Kidney epithelial cell (primary cell): ENCODE data around the gene ITM2B. TPM values are rescaled to one million over a fixed set of nuclear protein-coding genes. Genes with fewer than 3 reads are reported as not detected.
"Not testable (repeated sequence)": the region's sequence is repeated elsewhere in the genome, so short reads cannot be mapped to it uniquely, and the experiment has no call there.

Experiments used
- DNase-seq: peaks from one replicate; pipeline ENCODE4 v3.0.0-alpha.2; 2010; ENCODE audit warnings: low read depth
- H3K27me3 ChIP-seq: 2 replicates; pipeline ENCODE4 v1.6.0; 2011; ENCODE audit warnings: low read length; ENCODE audit not compliant: control insufficient read depth, insufficient read depth
- H3K36me3 ChIP-seq: 2 replicates; pipeline ENCODE4 v1.5.1; 2011; ENCODE audit warnings: low read length; ENCODE audit not compliant: control insufficient read depth, insufficient read depth
- H3K4me3 ChIP-seq: 2 replicates; pipeline ENCODE4 v1.5.1; 2011; ENCODE audit warnings: low read depth, mild to moderate bottlenecking, control low read depth, low read length
- CTCF ChIP-seq: IDR thresholded peaks from 2 replicates; pipeline ENCODE4 v1.5.1; 2011; ENCODE audit warnings: mild to moderate bottlenecking, moderate library complexity, low read length, control low read depth, inconsistent platforms; ENCODE audit not compliant: insufficient read depth, poor library complexity, severe bottlenecking
- total RNA-seq: library from RNA; depleted of rRNA; stranded (reverse); fragments of >200 nt; gene quantifications from 2 replicates; pipeline ENCODE4 v1.2.3, GENCODE V29; 2015

Gene ITM2B
- total RNA-seq, 1 donor from 2014 or later = 246 TPM

- Histone ChIP-seq H3K36me3 (no peaks in the 10 kb centered on the region), H3K27me3 (no peaks in the 10 kb centered on the region), H3K4me3 (no peak overlapping the region)
- no peak for DNase-seq
- TF ChIP-seq CTCF = no peak
Observed at GRCh38 chr13:48189171-48189570, 43.8 kb upstream of the ITM2B start.

- H3K27me3 ChIP-seq = no peaks in the 10 kb centered on the region
- no peak overlapping the region for H3K4me3 ChIP-seq
- H3K36me3 ChIP-seq = no peaks in the 10 kb centered on the region
- TF ChIP-seq CTCF = no peak
- DNase-seq = no peak
Observed at GRCh38 chr13:48192411-48192935, 40.5 kb upstream of the ITM2B start.

DNA sequence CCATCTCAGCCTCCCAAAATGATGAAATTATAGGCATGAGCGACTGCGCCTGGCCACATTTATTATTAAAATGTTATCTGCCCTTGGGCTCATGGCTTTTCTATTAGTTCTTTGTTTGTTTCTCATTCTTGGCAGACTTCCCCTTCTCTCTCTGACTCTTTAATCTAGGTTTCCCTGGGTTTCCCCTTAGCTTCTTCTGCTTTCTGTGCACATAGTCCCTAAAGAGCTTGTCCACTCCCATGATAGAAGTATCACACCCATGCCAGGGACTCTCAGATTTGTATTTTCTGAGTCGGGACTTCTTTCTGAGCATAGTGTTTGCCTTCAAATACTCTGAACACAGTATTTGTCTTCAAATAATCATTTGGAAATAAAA is 38.6 kb upstream of the ITM2B start:
- H3K4me3 ChIP-seq = no peak overlapping the region
- H3K36me3 ChIP-seq = no peaks in the 10 kb centered on the region
- no peaks in the 10 kb centered on the region for H3K27me3 ChIP-seq
- TF ChIP-seq CTCF = no peak
- DNase-seq = no peak

DNA sequence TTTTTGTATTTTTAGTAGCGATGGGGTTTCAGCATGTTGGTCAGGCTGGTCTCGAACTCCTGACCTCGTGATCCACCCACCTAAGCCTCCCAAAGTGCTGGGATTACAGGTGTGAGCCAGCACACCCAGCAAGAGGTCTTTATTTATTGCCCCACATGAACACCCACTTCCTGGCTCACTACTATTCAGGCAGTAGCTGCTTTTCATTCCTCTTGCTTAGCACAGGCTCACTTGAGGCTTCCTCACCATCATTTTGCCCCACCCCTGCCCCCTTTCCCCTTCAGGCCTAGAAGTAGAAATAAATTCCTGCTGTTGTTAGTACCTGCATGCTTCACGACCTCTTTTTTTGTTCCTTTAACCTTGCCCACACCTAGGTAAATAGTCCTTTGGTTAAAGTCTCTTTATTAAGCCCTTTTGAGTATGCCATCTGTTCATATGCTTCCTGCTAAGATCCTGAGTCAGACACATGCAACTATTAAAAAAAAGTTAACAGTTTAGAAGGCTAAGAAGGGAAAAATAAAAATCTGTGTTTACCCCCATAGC is 33.5 kb upstream of the ITM2B start:
- Histone ChIP-seq H3K27me3 (no peaks in the 10 kb centered on the region), H3K4me3 (no peak overlapping the region), H3K36me3 (no peaks in the 10 kb centered on the region)
- TF ChIP-seq CTCF = no peak
- no peak for DNase-seq

GRCh38 chr13:48201044-48201443 is 32.0 kb upstream of the ITM2B start:
- Histone ChIP-seq H3K27me3 (no peaks in the 10 kb centered on the region), H3K4me3 (no peak overlapping the region), H3K36me3 (no peaks in the 10 kb centered on the region)
- no peak for DNase-seq
- TF ChIP-seq CTCF = no peak

DNA sequence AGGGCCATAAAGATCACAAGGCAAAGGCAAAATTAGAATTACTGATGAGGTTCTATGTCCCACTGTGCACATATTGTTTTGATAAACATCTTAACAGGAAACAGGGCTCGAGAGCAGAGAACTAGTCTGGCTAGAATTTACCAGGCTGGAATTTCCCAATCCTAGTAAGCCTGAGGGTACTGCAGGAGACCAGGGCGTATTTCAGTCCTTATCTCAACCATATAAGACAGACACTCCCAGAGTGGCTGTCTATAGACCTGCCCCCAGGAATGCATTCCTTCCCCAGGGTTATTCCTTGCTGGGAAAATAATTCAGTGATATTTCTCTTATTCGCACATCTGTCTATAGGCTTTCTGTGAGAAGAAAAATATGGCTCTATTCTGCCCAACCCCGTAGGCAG is 25.8 kb upstream of the ITM2B start:
- not testable (repeated sequence) for H3K27me3 ChIP-seq, DNase-seq, H3K4me3 ChIP-seq, H3K36me3 ChIP-seq
